ENCODE data around the gene AOAH.

GRCh38 chr7:36638586-36639263 lies 85.6 kb downstream of the AOAH start:
- TF ChIP-seq YY1 (IDR thresholded peaks at IDR 0.05; ENCODE audit: insufficient read depth, insufficient replicate concordance, low read depth, low read length) (no peak), ZNF354B (CRISPR knock-in tag; IDR thresholded peaks at IDR 0.05) (no peak), FOXK1 (CRISPR knock-in tag; IDR thresholded peaks at IDR 0.05; ENCODE audit: borderline replicate concordance, low read depth) (no peak), ZNF24 (IDR thresholded peaks at IDR 0.05) (no peak), NPAS2 (CRISPR knock-in tag; IDR thresholded peaks at IDR 0.05; ENCODE audit: borderline replicate concordance) (no peak)
- TF ChIP-seq, protein P1, sequence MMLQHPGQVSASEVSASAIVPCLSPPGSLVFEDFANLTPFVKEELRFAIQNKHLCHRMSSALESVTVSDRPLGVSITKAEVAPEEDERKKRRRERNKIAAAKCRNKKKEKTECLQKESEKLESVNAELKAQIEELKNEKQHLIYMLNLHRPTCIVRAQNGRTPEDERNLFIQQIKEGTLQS (CRISPR knock-in tag; IDR thresholded peaks at IDR 0.05), result no peak

Measured in HepG2 (cell line).